SU-DHL-6 (cell line): ENCODE results near the gene GRIFIN.

ENCODE experiments used
- H2AFZ ChIP-seq: fragments of 200-600 bp; sonication (generic); 2 replicates; pipeline ENCODE4 v1.6.1; 2014; ENCODE audit warnings: low read depth, mild to moderate bottlenecking, moderate library complexity, mixed read lengths, antibody characterized with exemption, low read length; ENCODE audit not compliant: severe bottlenecking
- H3F3A ChIP-seq: fragments of 200-600 bp; shearing (Covaris generic); 2 replicates; pipeline ENCODE4 v1.6.0; 2016; ENCODE audit warnings: antibody characterized with exemption, mild to moderate bottlenecking; ENCODE audit not compliant: insufficient read depth
- H3K27ac ChIP-seq: fragments of 200-600 bp; sonication (generic); 2 replicates; pipeline ENCODE4 v1.5.1; 2016; ENCODE audit warnings: low read depth, mild to moderate bottlenecking, low read length, moderate library complexity, mixed read lengths
- H3K27me3 ChIP-seq: fragments of 200-600 bp; sonication (generic), shearing (Covaris generic); 2 replicates; pipeline ENCODE4 v1.6.0; 2014; ENCODE audit warnings: mild to moderate bottlenecking, low read length
- H3K36me3 ChIP-seq: fragments of 200-600 bp; sonication (generic); 2 replicates; pipeline ENCODE4 v1.6.1; 2014; ENCODE audit warnings: mild to moderate bottlenecking, low read length, mixed read lengths
- H3K4me2 ChIP-seq: fragments of 300-600, 200-600 bp; shearing (Covaris generic), sonication (generic); 2 replicates; pipeline ENCODE4 v1.6.0; 2014; ENCODE audit warnings: low read length, low read depth, mild to moderate bottlenecking; ENCODE audit not compliant: poor library complexity, severe bottlenecking
- H3K4me3 ChIP-seq: fragments of 200-600 bp; sonication (generic); 2 replicates; pipeline ENCODE4 v1.5.1; 2014; ENCODE audit warnings: antibody characterized with exemption, low read length, mild to moderate bottlenecking, mixed read lengths; ENCODE audit not compliant: insufficient read depth, poor library complexity, severe bottlenecking
- H3K79me2 ChIP-seq: fragments of 200-600 bp; sonication (generic); 2 replicates; pipeline ENCODE4 v1.6.1; 2014; ENCODE audit warnings: mild to moderate bottlenecking, low read length, moderate library complexity; ENCODE audit not compliant: insufficient read depth
- H3K9ac ChIP-seq: fragments of 200-600 bp; sonication (generic); 2 replicates; pipeline ENCODE4 v1.7.0; 2014; ENCODE audit warnings: mild to moderate bottlenecking, low read length
- H3K9me2 ChIP-seq: fragments of 200-600 bp; sonication (generic); replicated peaks from 2 replicates; pipeline ENCODE4 v1.6.1; 2014; ENCODE audit warnings: low read length; ENCODE audit not compliant: insufficient read depth
- H3K9me3 ChIP-seq: fragments of 200-600 bp; sonication (generic); 2 replicates; pipeline ENCODE4 v1.6.1; 2014; ENCODE audit warnings: low read length, mixed read lengths; ENCODE audit not compliant: insufficient read depth
- H4K20me1 ChIP-seq: fragments of 200-600 bp; sonication (generic); 2 replicates; pipeline ENCODE4 v1.6.1; 2014; ENCODE audit warnings: low read depth, mild to moderate bottlenecking, antibody characterized with exemption, low read length, moderate library complexity, mixed read lengths
- EZH2phosphoT487 ChIP-seq: fragments of 200-600 bp; sonication (generic), shearing (Covaris generic); conservative IDR thresholded peaks from 2 replicates; pipeline ENCODE4 v1.6.1; 2018; ENCODE audit warnings: mild to moderate bottlenecking, antibody characterized with exemption, low read length, moderate library complexity, mixed read lengths
- TF ChIP-seq, protein P1 (sequence below): fragments of 200-600 bp; sonication (generic); IDR thresholded peaks from one replicate; pipeline ENCODE4 v1.5.1; 2017; ENCODE audit warnings: antibody characterized with exemption, mild to moderate bottlenecking, low read length, moderate library complexity; ENCODE audit not compliant: insufficient read depth, poor library complexity, severe bottlenecking

The GRIFIN gene

DNA sequence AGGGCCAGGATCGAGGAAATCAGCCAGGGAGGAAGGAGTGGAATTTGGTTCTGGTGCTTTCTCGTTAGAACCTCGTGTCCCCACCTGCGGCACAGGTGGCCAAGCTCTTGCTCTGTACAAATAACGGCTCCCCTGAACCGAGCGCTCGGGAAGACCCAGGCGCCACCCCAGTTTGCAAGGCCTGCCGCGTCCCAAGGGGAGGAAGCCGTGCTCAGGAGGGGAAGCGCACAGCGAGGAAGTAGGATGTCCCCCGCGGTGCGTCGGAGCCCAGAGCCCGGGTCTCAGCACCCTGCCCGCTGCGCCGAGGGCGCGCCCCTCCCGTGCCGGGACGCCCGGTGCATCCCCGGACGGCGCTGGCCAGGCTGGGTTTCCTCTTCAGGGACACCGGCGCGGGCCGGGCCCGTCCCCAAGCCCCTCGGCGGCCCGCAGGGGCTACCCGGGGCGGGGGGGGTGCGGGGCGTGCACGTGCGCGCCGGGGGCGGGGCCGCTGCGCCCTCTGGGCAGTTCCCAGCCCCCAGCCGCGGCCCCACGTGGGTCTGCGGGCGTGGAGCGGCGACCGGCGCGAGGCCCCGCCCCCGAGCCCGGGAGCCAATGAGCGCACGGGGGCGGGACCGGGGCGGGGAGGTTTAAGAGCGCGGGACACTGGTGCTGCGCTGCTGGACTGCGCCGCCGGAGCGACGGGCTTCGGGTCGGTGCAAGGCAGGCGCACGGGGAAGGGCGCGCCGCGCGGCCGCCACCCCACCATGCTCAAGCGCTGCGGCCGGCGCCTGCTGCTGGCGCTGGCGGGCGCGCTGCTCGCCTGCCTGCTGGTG is 43.1 kb upstream of the GRIFIN start, which contains the start of gene LFNG:
Gene LFNG, plus strand, starts transcription at position 656 of the 812 bp plus-strand sequence. Its CDS starts 88 bp downstream, at position 744.
- Histone ChIP-seq H3K4me3 (peak within 1 kb of the TSS; percentile 40), H3K27me3 (peaks cover 4% of the 10 kb centered on the region; the same call in 1 of the 2 replicates), H3K4me2 (peak within 1 kb of the TSS; percentile 53), H3K9me3 (no peaks in the 10 kb centered on the region), H3K36me3 (no peaks in the 10 kb centered on the region), H2AFZ (peak within 1 kb of the TSS; percentile 38), H3K79me2 (no peaks in the 10 kb centered on the region), H3K9me2 (no peaks in the 10 kb centered on the region), H4K20me1 (no peaks in the 10 kb centered on the region), H3K9ac (peak within 1 kb of the TSS; percentile 46), H3F3A (no peaks in the 10 kb centered on the region), H3K27ac (no peak within 1 kb of the TSS)
- TF ChIP-seq, protein P1, sequence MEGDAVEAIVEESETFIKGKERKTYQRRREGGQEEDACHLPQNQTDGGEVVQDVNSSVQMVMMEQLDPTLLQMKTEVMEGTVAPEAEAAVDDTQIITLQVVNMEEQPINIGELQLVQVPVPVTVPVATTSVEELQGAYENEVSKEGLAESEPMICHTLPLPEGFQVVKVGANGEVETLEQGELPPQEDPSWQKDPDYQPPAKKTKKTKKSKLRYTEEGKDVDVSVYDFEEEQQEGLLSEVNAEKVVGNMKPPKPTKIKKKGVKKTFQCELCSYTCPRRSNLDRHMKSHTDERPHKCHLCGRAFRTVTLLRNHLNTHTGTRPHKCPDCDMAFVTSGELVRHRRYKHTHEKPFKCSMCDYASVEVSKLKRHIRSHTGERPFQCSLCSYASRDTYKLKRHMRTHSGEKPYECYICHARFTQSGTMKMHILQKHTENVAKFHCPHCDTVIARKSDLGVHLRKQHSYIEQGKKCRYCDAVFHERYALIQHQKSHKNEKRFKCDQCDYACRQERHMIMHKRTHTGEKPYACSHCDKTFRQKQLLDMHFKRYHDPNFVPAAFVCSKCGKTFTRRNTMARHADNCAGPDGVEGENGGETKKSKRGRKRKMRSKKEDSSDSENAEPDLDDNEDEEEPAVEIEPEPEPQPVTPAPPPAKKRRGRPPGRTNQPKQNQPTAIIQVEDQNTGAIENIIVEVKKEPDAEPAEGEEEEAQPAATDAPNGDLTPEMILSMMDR: no peak
- 0 out of 2 replicates have a peak, but pooled peaks have one; percentile 76 for TF ChIP-seq EZH2phosphoT487

GRCh38 chr7:2518737-2519118 is 42.5 kb upstream of the GRIFIN start:
- H3K4me3 ChIP-seq: peak overlapping the region; percentile 40
- no peak for TF ChIP-seq EZH2phosphoT487
- TF ChIP-seq, protein P1: no peak
- peaks cover 4% of the 10 kb centered on the region; the same call in 1 of the 2 replicates for H3K27me3 ChIP-seq
- H2AFZ ChIP-seq: peak overlapping the region; percentile 38
- no peaks in the 10 kb centered on the region for H3K9me2 ChIP-seq
- peak overlapping the region; percentile 53 for H3K4me2 ChIP-seq
- H3K9ac ChIP-seq: peak overlapping the region; percentile 46
- no peaks in the 10 kb centered on the region for H3K36me3 ChIP-seq
- no peaks in the 10 kb centered on the region for H3K79me2 ChIP-seq
- no peak overlapping the region for H3K27ac ChIP-seq
- no peaks in the 10 kb centered on the region for H4K20me1 ChIP-seq
- no peaks in the 10 kb centered on the region for H3K9me3 ChIP-seq
- H3F3A ChIP-seq: no peaks in the 10 kb centered on the region

DNA sequence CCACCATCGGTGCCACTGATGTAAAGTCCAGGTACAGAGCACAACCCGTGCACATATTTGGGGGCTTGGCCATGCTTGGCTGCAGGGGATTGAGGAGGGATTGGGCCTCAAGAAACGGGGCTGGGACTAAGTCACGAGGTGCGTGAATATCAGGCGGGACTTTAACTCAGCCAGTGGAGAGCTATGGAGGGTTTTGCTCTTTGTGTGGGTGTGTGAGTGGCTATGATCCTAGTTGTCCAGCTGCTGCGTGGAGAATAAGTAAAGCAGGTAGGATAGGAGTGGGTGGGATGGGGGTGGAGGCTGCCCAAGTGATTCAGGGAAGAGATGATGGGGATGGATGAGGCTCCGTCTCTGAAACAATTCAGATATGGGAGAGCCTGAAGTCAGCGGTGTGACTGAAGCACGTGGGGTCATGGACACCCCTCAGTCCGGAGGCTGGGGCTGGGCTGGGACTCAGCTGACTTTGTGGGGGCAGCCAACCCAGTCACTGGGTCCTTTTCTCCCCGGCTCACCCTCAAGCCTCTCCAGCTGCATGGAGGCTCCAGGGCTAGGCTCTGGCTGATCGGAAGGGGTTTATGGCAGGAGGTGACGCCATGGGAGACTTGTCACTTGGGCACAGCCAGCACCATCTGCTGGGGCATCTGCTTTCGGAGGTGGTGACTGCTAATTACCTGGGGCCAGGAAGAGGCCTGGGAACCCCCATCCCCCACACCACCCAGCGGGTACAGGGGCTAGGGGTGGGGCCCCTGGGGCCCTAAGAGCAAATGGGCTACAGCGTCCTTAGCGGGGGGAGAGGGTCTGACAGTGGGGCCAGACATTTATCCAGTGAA is 41.7 kb upstream of the GRIFIN start:
- Histone ChIP-seq H3K79me2 (no peaks in the 10 kb centered on the region), H3K9me3 (no peaks in the 10 kb centered on the region), H2AFZ (no peak overlapping the region), H4K20me1 (no peaks in the 10 kb centered on the region), H3K36me3 (no peaks in the 10 kb centered on the region), H3K27ac (no peak overlapping the region), H3K27me3 (peaks cover 4% of the 10 kb centered on the region; the same call in 1 of the 2 replicates), H3F3A (no peaks in the 10 kb centered on the region), H3K4me3 (no peak overlapping the region), H3K9ac (no peak overlapping the region), H3K9me2 (no peaks in the 10 kb centered on the region), H3K4me2 (no peak overlapping the region)
- no peak for TF ChIP-seq EZH2phosphoT487
- TF ChIP-seq, protein P1: no peak
